ENCODE data around the gene LPIN2.
"Not testable (repeated sequence)": the region's sequence is repeated elsewhere in the genome, so short reads cannot be mapped to it uniquely, and the experiment has no call there.

Gene LPIN2

GRCh38 chr18:3010086-3010485 lies 2.9 kb downstream of the LPIN2 start:
- DNase-seq (ENCODE audit: low spot score) = no peak

GRCh38 chr18:3008541-3008940 lies 4.4 kb downstream of the LPIN2 start:
- DNase-seq (ENCODE audit: low spot score) = no peak

- no peak for DNase-seq (ENCODE audit: low spot score)
Observed at GRCh38 chr18:3007491-3007890, 5.5 kb downstream of the LPIN2 start.

- DNase-seq (ENCODE audit: low spot score) = no peak
Observed at GRCh38 chr18:3005462-3005861, 7.5 kb downstream of the LPIN2 start.

- not testable (repeated sequence) for DNase-seq (ENCODE audit: low spot score)
Observed at GRCh38 chr18:3003766-3004165, 9.2 kb downstream of the LPIN2 start.

- no peak for DNase-seq (ENCODE audit: low spot score)
Observed at GRCh38 chr18:3002732-3003131, 10.2 kb downstream of the LPIN2 start.

GRCh38 chr18:2998644-2999043 lies 14.3 kb downstream of the LPIN2 start:
- no peak for DNase-seq (ENCODE audit: low spot score)

- DNase-seq (ENCODE audit: low spot score) = no peak
Observed at GRCh38 chr18:2997846-2998564, 14.9 kb downstream of the LPIN2 start.

- DNase-seq (ENCODE audit: low spot score) = no peak
Observed at GRCh38 chr18:2997429-2997828, 15.5 kb downstream of the LPIN2 start.

GRCh38 chr18:2994603-2995432 lies 18.1 kb downstream of the LPIN2 start:
- no peak for DNase-seq (ENCODE audit: low spot score)

- no peak for DNase-seq (ENCODE audit: low spot score)
Observed at GRCh38 chr18:2994020-2994589, 18.8 kb downstream of the LPIN2 start.

- no peak for DNase-seq (ENCODE audit: low spot score)
Observed at GRCh38 chr18:2992995-2993877, 19.7 kb downstream of the LPIN2 start.

GRCh38 chr18:2990956-2991640 lies 21.8 kb downstream of the LPIN2 start:
- no peak for DNase-seq (ENCODE audit: low spot score)

- DNase-seq (ENCODE audit: low spot score) = no peak
Observed at GRCh38 chr18:2987876-2988790, 24.8 kb downstream of the LPIN2 start.

- no peak for DNase-seq (ENCODE audit: low spot score)
Observed at GRCh38 chr18:2986150-2986865, 26.6 kb downstream of the LPIN2 start.

- no peak for DNase-seq (ENCODE audit: low spot score)
Observed at GRCh38 chr18:2985628-2986027, 27.3 kb downstream of the LPIN2 start.

- DNase-seq (ENCODE audit: low spot score) = no peak
Observed at GRCh38 chr18:2984703-2985261, 28.2 kb downstream of the LPIN2 start.

- DNase-seq (ENCODE audit: low spot score) = no peak
Observed at GRCh38 chr18:2984091-2984490, 28.9 kb downstream of the LPIN2 start.

GRCh38 chr18:2983296-2983695 lies 29.6 kb downstream of the LPIN2 start:
- no peak for DNase-seq (ENCODE audit: low spot score)
